Right atrium auricular region (tissue), 2 donors: ENCODE results near the gene SRGAP3. TPM values are rescaled to one million over a fixed set of nuclear protein-coding genes. Genes with fewer than 3 reads are reported as not detected.
A peak's percentile ranks its signal among the peaks of the same experiment; 100 is the strongest.
"Not testable (repeated sequence)": the region's sequence is repeated elsewhere in the genome, so short reads cannot be mapped to it uniquely, and the experiment has no call there.

ENCODE experiments used
- DNase-seq: peaks from one replicate; pipeline ENCODE4 v3.0.0-alpha.2; 2019; ENCODE audit warnings: low spot score
- H3K27ac ChIP-seq, 2 donors: fragments of 200-600 bp; sonication (generic); 1 replicate in 1 of 2; 2 replicates in 1 of 2; pipeline ENCODE4 v1.5.1; 2016 to 2019
- H3K27me3 ChIP-seq, 2 donors: fragments of 200-600 bp; sonication (generic); one replicate each; pipeline versions ENCODE4 v1.5.1 to v1.6.0; 2017 to 2019
- H3K36me3 ChIP-seq: fragments of 200-600 bp; sonication (generic); one replicate; pipeline ENCODE4 v1.5.1; 2016
- H3K4me1 ChIP-seq, 2 donors: fragments of 200-600 bp; sonication (generic); one replicate each; pipeline versions ENCODE4 v1.5.1 to v1.6.0; 2017 to 2019
- H3K4me3 ChIP-seq, 2 donors: fragments of 200-600 bp; sonication (generic); 1 replicate in 1 of 2; 2 replicates in 1 of 2; pipeline ENCODE4 v1.5.1; 2017 to 2019; ENCODE audit warnings: mild to moderate bottlenecking in 1 of 2, moderate library complexity in 1 of 2
- H3K9me3 ChIP-seq, 2 donors: fragments of 200-600 bp; sonication (generic); one replicate each; pipeline ENCODE4 v1.5.1; 2019
- total RNA-seq, 2 donors: library from RNA; depleted of rRNA; stranded (reverse); fragments of >200 nt; gene quantifications; one replicate each; pipeline ENCODE4 v1.1.0, GENCODE V29; 2016
- TF ChIP-seq, protein P1 (sequence below), 2 donors: fragments of 200-600 bp; sonication (generic); IDR thresholded peaks; one replicate each; pipeline ENCODE4 v1.5.1; 2019; ENCODE audit warnings: antibody characterized with exemption in 2 of 2

The SRGAP3 gene
- total RNA-seq, result 1 to 10 TPM; 4.0 to 5.0 TPM

GRCh38 chr3:9249273-9250192 is at the start of gene SRGAP3:
SRGAP3 (minus strand) TSS chr3:9249646; CDS start chr3:9248951, 695 bp downstream.
- peak within 1 kb of the TSS in 1 of 2 donors; percentile 48 for H3K27ac ChIP-seq
- DNase-seq, result peak; percentile 89
- TF ChIP-seq, protein P1, sequence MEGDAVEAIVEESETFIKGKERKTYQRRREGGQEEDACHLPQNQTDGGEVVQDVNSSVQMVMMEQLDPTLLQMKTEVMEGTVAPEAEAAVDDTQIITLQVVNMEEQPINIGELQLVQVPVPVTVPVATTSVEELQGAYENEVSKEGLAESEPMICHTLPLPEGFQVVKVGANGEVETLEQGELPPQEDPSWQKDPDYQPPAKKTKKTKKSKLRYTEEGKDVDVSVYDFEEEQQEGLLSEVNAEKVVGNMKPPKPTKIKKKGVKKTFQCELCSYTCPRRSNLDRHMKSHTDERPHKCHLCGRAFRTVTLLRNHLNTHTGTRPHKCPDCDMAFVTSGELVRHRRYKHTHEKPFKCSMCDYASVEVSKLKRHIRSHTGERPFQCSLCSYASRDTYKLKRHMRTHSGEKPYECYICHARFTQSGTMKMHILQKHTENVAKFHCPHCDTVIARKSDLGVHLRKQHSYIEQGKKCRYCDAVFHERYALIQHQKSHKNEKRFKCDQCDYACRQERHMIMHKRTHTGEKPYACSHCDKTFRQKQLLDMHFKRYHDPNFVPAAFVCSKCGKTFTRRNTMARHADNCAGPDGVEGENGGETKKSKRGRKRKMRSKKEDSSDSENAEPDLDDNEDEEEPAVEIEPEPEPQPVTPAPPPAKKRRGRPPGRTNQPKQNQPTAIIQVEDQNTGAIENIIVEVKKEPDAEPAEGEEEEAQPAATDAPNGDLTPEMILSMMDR (IDR thresholded peaks at IDR 0.05), result peak in 1 of 2 donors; percentile 53
- peak within 1 kb of the TSS; percentile 22 to 52 for H3K4me3 ChIP-seq
- H3K4me1 ChIP-seq, result peaks cover 0 to 21% of the 10 kb centered on the region in 2 donors
- H3K36me3 ChIP-seq, result no peaks in the 10 kb centered on the region
- H3K9me3 ChIP-seq, result no peaks in the 10 kb centered on the region
- no peaks in the 10 kb centered on the region for H3K27me3 ChIP-seq

DNA sequence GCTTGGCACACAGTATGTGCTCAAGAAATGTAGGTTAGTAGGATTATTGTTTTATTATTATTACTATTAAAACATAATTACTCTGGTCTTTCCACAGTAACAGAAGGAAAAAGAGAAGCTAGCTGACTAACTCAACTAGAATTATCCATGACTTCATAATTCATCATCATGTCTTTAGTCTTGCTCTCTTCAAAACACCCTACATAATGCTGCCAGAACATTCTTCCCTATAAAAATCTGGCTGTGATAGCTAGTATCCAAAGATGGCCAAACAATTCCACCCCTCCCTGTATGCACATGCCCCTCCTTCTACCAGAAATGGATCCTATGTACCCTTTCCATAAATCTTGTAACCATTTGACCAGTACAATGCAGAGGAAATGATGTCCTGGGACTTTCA is 48.8 kb upstream of the SRGAP3 start:
- no peak for DNase-seq
- no peaks in the 10 kb centered on the region for H3K27me3 ChIP-seq
- H3K4me3 ChIP-seq, result no peak overlapping the region
- H3K4me1 ChIP-seq, result peaks cover 0 to 8% of the 10 kb centered on the region in 2 donors
- no peak overlapping the region for H3K27ac ChIP-seq
- TF ChIP-seq, protein P1 (IDR thresholded peaks at IDR 0.05), result no peak
- no peaks in the 10 kb centered on the region for H3K36me3 ChIP-seq
- H3K9me3 ChIP-seq, result no peaks in the 10 kb centered on the region

- no peak for DNase-seq
- Histone ChIP-seq H3K27me3 (no peaks in the 10 kb centered on the region), H3K9me3 (no peaks in the 10 kb centered on the region), H3K36me3 (no peaks in the 10 kb centered on the region), H3K4me3 (no peak overlapping the region), H3K4me1 (no peaks in the 10 kb centered on the region), H3K27ac (no peak overlapping the region)
- TF ChIP-seq, protein P1 (IDR thresholded peaks at IDR 0.05), result no peak
These were observed 46.8 kb upstream of the SRGAP3 start for GRCh38 chr3:9296241-9296640.

GRCh38 chr3:9295007-9295406 is 45.6 kb upstream of the SRGAP3 start:
- TF ChIP-seq, protein P1 (IDR thresholded peaks at IDR 0.05), result no peak
- Histone ChIP-seq H3K9me3 (no peaks in the 10 kb centered on the region), H3K27ac (no peak overlapping the region), H3K36me3 (no peaks in the 10 kb centered on the region), H3K4me1 (no peaks in the 10 kb centered on the region), H3K27me3 (no peaks in the 10 kb centered on the region), H3K4me3 (no peak overlapping the region)
- DNase-seq, result no peak

DNA sequence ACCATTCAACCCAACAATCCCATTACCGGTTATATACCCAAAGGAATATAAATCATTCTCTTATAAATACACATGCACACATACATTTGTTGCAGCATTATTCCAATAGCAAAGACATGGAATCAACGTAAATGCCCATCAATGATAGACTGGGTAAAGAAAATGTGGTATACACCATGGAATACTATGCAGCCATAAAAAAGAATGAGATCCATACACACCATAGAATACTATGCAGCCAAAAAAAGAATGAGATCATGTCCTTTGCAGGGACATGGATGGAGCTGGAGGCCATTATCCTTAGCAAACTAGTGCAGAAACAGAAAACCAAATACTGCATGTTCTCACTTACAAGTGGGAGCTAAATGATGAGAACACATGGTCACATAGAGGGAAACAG is 44.5 kb upstream of the SRGAP3 start:
- H3K27me3 ChIP-seq, H3K4me3 ChIP-seq, DNase-seq, H3K9me3 ChIP-seq, H3K27ac ChIP-seq, H3K4me1 ChIP-seq, H3K36me3 ChIP-seq: not testable (repeated sequence)

DNA sequence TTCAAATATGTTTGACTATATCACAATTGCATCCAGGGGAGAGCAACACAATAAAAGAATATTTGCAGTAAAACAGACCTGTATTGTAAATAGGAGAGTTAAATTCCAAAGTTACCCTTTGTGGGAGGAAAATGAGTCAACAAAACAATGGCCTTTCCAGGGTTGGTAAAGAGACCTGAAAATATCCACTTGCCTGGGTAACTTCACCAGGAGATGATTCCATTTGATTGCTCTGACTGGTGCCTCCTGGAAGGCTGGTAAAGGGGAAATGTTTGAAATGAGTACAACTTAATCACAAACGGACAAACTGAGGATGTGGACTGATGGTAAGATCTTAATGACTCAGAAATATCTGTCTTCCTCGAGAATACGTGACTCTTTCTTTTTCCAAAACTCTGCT is 43.6 kb upstream of the SRGAP3 start:
- TF ChIP-seq, protein P1 (IDR thresholded peaks at IDR 0.05), result no peak
- H3K4me1 ChIP-seq, result no peaks in the 10 kb centered on the region
- H3K27me3 ChIP-seq, result no peaks in the 10 kb centered on the region
- no peak for DNase-seq
- no peak overlapping the region for H3K4me3 ChIP-seq
- no peaks in the 10 kb centered on the region for H3K36me3 ChIP-seq
- H3K27ac ChIP-seq, result no peak overlapping the region
- no peaks in the 10 kb centered on the region for H3K9me3 ChIP-seq
